Measurements from ENCODE around the gene AOPEP.

DNA sequence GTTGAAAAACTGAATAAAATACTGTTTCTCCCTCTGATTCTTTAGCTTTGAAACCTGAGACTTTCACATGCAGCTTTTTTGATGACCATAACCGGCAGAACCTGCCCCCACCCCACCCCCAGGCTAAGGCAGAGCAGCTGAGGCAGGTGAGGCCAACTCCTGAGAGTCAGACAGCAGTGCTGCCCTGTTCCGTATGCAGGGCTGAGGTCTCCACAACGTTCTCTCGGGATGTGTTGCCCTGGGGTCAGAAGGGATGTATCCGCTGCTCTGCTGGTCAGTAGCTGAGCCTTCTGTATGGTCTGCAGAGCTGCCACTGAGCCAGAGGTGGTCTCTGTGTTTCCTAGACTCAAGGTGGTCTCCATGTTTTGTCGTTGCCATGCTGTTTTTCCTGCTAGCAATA lies 190.5 kb downstream of the AOPEP start:
- TF ChIP-seq, protein P1, sequence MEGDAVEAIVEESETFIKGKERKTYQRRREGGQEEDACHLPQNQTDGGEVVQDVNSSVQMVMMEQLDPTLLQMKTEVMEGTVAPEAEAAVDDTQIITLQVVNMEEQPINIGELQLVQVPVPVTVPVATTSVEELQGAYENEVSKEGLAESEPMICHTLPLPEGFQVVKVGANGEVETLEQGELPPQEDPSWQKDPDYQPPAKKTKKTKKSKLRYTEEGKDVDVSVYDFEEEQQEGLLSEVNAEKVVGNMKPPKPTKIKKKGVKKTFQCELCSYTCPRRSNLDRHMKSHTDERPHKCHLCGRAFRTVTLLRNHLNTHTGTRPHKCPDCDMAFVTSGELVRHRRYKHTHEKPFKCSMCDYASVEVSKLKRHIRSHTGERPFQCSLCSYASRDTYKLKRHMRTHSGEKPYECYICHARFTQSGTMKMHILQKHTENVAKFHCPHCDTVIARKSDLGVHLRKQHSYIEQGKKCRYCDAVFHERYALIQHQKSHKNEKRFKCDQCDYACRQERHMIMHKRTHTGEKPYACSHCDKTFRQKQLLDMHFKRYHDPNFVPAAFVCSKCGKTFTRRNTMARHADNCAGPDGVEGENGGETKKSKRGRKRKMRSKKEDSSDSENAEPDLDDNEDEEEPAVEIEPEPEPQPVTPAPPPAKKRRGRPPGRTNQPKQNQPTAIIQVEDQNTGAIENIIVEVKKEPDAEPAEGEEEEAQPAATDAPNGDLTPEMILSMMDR (conservative IDR thresholded peaks at IDR 0.05; ENCODE audit: low read length), result no peak
- no peak for TF ChIP-seq EZH2phosphoT487 (IDR thresholded peaks at IDR 0.05; ENCODE audit: borderline replicate concordance)
